Activated CD4-positive, alpha-beta T cell treated with anti-CD3 and anti-CD28 coated beads, Interleukin-10, Interleukin-2, amounts not matched to agents 100 ng/mL and 50 ng/mL, durations not matched to agents 16 hours and 8 hours (primary cell): Measurements from ENCODE around the gene TBX1.

Source experiments
- DNase-seq: peaks from one replicate; pipeline ENCODE4 v3.0.0-alpha.2; 2020

Gene TBX1

GRCh38 chr22:19760058-19760950 lies at the start of gene TBX1:
Gene TBX1, plus strand, starts transcription at chr22:19760778. Its CDS starts 66 bp downstream, at chr22:19760844.
- DNase-seq: no peak

DNA sequence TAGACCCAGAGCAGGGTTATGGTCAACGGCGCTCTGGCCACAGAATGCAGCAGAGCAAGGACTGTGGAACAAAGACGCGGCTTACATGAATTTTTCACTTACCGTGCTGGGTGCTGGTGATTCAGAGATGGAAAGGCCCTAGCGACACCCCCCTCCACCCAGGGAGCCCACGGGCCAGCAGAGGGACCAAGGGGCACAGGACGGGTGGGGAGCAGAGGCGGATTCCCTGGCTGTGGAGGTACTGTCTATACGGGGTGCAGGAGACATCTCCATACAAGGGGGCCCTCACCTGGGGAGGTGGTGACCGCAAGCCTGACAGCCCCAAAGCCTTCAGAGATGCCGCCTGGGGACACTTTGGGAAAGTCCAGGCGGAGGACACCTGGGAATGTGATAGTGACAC lies 47.3 kb upstream of the TBX1 start:
- DNase-seq: no peak

- DNase-seq: no peak
Measured at GRCh38 chr22:19713650-19714311, 46.8 kb upstream of the TBX1 start.

DNA sequence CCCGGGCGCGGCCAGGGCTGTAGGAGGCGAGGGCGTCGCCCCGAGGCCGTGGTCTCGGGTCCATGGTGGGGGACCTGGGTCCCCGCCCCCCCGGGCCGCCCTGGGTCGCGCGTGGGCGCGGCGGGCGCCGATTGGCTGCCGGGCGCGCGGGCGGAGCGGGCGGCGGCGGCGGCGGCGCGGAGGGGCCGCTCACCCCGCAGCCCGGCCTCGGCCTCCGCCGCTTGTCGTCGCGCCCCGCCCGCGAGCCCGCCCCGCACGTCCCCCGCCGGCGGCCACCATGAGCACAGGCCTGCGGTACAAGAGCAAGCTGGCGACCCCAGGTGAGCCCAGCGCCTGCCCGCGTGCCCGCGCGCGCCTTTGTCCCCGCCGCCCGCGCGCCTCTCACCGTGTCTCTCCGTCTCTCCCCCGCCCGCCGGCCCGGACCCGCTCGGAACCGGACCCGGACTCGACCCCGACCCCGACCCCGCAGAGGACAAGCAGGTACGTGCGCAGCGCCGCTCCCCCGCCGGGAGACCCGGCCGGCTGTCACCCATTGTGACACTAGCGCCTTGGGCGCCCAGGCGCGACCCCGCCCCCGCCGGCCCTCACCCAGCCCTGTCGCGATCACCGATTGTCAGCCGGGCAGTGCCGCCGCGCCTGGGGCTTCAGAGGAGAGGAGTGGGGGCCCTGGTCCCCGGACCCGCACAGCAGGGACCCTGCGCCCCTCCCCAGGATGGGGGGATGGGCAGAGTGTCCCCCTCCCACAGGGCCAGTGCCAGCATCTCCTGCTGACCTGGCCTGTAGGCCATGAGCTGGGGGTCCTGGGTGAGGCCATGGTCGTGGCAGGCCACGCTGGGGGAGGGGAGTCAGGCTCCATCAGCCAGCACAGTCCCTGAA lies 46.0 kb upstream of the TBX1 start, which contains the start of gene SEPTIN5:
TSS of gene SEPTIN5 (plus strand) at position 192 of the 876 bp plus-strand sequence. CDS start at position 278, 86 bp downstream.
- no peak for DNase-seq

DNA sequence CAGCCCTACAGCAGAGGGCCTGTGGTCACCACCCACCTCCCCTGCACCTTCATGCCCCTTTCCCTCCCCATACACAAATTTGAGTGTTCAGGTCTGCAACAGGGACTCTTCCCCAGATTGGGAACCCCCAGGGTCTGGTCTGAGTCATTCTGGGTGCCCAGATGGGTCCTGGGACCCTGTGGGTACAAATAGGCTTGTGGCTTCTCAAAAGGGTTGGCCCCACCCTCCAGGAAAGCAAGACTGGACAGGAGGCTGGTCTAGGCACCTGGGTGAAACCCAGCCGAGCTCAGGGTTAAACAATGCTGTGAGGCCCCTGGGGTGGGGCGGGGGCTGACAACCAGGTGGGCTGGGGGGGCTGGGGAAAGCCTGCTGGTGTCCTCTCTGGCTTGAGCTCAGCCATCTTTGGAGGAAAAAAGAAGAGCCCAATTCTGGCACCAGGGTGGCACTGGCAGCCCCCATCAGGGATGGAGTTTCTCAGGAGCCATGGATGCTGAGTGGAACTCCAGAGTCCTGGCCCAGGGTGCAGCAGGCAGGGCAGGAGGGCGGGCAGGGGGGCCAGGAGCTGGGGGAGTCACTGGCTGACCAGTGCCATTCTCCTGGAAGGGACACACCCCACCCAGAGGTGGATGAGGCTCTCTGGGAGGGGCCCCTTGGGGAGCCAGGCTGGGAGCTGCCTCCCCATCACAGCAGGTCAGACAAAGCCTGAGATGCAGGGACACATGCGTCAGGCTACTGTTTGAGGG lies 45.2 kb upstream of the TBX1 start:
- DNase-seq: no peak

GRCh38 chr22:19716041-19716828 lies 44.3 kb upstream of the TBX1 start:
- DNase-seq: no peak

DNA sequence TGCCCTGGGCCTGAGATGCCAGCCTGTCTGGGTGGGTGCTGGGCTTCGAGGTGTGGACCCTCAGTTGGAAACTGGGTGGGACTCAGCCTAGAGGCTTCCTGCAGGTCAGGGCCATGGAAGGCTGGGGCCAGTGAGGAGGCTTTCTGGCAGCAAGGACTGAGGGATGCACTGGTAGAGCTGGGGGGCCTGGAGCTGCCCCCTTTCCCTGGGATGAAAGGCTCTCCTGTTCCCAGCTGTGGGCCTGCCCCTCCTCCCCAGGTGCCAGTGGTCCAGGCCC lies 43.8 kb upstream of the TBX1 start:
- no peak for DNase-seq

DNA sequence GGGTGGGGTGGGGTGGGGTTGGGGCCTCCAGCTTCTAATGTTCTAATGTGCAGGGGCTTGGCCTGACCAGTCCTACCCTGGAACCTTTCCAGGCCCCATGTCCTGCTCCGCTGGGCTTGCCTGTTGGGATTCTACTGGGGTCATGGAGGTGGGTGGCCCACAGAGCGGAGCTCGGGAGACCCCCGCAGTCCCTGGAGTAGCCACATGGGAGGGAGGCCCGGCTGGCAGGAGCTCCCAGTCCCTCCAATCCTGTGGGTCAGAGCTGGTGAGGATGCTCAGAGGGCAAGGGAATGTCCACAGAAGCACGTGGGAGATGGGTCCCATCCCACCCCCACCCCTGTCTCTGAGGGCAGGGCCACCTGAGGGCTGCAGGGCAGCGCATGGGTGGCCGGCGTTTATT lies 43.4 kb upstream of the TBX1 start:
- no peak for DNase-seq

- peak; percentile 80 for DNase-seq
Measured at GRCh38 chr22:19717691-19718455, 42.7 kb upstream of the TBX1 start.

DNA sequence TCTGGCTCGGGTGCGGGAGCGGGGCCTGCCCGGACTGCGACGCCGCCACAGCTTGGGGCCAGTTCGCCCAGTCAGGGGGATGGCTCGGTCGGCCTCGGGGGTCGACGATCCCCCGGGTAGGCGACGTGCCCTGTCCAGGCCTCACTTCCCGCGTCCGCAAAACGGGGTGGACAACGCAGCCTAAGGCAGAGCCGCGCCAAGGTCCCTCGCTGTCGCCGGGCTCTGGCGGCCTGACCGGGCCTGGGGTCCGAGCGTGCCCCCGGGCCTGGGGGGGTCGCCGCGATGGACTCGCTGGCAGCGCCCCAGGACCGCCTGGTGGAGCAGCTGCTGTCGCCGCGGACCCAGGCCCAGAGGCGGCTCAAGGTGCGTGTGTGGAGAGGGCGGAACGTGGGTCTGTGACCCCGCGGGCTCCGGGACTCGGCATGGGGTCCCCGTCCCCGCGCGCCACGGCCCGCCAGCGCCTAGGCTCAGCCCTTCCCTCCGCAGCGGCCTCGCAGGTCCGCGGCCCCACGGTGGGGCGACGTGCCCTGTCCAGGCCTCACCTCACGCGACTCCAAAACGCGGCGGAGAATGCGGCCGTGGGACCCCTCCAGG lies 42.0 kb upstream of the TBX1 start:
- DNase-seq: no peak

GRCh38 chr22:19719050-19719482 lies 41.5 kb upstream of the TBX1 start:
- DNase-seq: no peak

DNA sequence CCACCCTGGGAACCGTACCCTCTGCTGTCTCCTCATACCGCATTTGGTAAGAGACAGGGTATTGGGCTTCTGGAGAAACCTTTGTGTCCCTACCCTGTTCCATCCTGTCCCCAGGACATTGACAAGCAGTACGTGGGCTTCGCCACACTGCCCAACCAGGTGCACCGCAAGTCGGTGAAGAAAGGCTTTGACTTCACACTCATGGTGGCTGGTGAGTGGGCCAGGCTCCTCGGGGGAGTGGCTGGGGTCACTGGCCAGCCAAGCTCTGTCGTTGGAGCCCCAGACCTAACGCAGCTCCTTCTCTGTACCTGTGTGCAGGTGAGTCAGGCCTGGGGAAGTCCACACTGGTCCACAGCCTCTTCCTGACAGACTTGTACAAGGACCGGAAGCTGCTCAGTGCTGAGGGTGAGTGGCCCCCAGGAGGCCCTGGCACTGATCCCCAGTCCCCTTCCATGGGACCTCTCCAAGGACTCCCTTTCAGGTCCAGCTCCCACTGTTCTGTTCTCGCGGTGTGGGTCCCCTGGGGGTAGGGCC lies 41.0 kb upstream of the TBX1 start:
- DNase-seq: no peak

DNA sequence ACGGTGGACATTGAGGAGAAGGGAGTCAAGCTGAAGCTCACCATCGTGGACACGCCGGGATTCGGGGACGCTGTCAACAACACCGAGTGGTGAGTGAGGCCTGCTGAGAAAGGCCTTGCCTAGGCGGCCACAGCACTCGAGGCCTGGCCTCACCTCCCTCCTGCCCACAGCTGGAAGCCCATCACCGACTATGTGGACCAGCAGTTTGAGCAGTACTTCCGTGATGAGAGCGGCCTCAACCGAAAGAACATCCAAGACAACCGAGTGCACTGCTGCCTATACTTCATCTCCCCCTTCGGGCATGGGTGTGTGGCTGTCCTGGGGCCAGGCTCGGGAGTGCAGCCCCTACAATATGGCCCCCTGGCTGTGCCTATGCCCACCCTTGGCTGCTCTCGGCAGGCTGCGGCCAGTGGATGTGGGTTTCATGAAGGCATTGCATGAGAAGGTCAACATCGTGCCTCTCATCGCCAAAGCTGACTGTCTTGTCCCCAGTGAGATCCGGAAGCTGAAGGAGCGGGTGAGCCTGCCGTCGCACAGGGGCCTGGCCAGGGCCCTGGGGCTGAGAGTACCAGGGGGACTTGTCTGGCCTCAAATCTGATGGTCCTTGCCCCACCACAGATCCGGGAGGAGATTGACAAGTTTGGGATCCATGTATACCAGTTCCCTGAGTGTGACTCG lies 40.3 kb upstream of the TBX1 start:
- DNase-seq: no peak

- no peak for DNase-seq
Measured at GRCh38 chr22:19720999-19721329, 39.6 kb upstream of the TBX1 start.

- no peak for DNase-seq
Measured at GRCh38 chr22:19721330-19722177, 39.0 kb upstream of the TBX1 start.

DNA sequence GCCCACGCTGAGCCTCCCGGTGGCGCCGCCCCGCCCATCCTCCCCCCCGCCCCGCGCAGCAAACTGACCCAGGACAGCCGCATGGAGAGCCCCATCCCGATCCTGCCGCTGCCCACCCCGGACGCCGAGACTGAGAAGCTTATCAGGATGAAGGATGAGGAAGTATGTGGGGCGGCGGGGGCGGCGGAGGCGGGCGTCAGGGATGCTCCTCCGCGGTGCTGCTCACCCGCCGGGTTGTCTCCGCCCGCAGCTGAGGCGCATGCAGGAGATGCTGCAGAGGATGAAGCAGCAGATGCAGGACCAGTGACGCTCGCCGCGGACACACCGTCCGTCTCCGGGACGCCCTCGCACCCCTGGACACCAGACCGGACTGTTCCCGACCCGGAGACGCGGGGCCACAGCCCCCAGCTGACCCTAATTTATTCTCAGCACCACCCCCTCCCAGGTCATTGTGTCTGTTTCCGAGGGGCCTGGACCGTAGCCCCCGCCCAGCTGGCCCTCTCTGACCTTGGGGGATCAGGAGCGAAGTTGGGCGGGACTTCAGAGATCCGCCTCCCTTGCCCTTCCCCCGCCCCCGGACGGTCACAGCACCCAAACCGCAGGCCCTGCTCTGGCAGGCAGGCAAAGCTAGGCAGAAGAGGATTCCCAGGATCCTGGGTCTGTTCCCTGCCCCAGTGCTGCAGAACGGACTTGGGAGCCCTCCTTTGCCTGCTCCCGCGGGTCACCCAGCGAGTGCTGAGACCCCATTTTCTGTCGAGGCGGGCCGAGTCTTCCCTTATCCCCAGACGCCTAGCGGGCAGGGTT lies 38.2 kb upstream of the TBX1 start:
- no peak for DNase-seq

DNA sequence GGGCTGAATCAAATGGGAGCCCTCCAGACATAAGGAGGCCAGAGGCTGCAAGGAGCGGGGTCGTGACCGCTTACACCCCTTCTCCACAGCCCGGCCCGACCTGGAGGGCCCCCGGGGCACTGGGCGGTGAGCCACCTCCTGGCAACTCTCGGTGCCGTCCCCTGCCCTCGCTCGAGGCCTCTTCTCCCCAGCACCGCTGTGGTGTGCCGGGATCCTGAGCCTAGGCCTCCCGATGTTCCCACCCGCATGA lies 37.7 kb upstream of the TBX1 start:
- no peak for DNase-seq
